HG02840 (cell line): Measurements from ENCODE around the gene KRTAP5-4.
A peak's percentile ranks its signal among the peaks of the same experiment; 100 is the strongest.
"Not testable (repeated sequence)": the region's sequence is repeated elsewhere in the genome, so short reads cannot be mapped to it uniquely, and the experiment has no call there.

Source experiments
- ATAC-seq: cut with Tn5 transposase; IDR thresholded peaks from one replicate; pipeline ENCODE4 v1.9.1; 2021; ENCODE audit warnings: mild to moderate bottlenecking, moderate library complexity, moderate number of reproducible peaks; ENCODE audit not compliant: unreplicated experiment, low FRiP score

Gene KRTAP5-4

GRCh38 chr11:1605923-1606322, 16.0 kb downstream of the KRTAP5-4 start:
- ATAC-seq, result peak; percentile 62

GRCh38 chr11:1604711-1605110, 17.2 kb downstream of the KRTAP5-4 start:
- no peak for ATAC-seq

- no peak for ATAC-seq
These were observed 17.8 kb downstream of the KRTAP5-4 start for GRCh38 chr11:1604181-1604580.

- ATAC-seq, result no peak
These were observed 18.3 kb downstream of the KRTAP5-4 start for GRCh38 chr11:1603629-1604028.

GRCh38 chr11:1601663-1602062, 20.3 kb downstream of the KRTAP5-4 start:
- not testable (repeated sequence) for ATAC-seq

GRCh38 chr11:1600626-1601025, 21.3 kb downstream of the KRTAP5-4 start:
- no peak for ATAC-seq

- no peak for ATAC-seq
These were observed 23.1 kb downstream of the KRTAP5-4 start for GRCh38 chr11:1598816-1599215.

- not testable (repeated sequence) for ATAC-seq
These were observed 23.5 kb downstream of the KRTAP5-4 start for GRCh38 chr11:1598406-1598805.

- no peak for ATAC-seq
These were observed 24.0 kb downstream of the KRTAP5-4 start, which contains the start of gene KRTAP5-2 for GRCh38 chr11:1597994-1598380. KRTAP5-2 (minus strand) TSS chr11:1598294; CDS start chr11:1598250, 44 bp downstream.

- no peak for ATAC-seq
These were observed 24.5 kb downstream of the KRTAP5-4 start for GRCh38 chr11:1597331-1597993.

- not testable (repeated sequence) for ATAC-seq
These were observed 25.3 kb downstream of the KRTAP5-4 start for GRCh38 chr11:1596576-1597121.

- not testable (repeated sequence) for ATAC-seq
These were observed 25.9 kb downstream of the KRTAP5-4 start for GRCh38 chr11:1595994-1596575.

GRCh38 chr11:1592628-1593027, 29.3 kb downstream of the KRTAP5-4 start:
- no peak for ATAC-seq

GRCh38 chr11:1589996-1590395, 31.9 kb downstream of the KRTAP5-4 start:
- no peak for ATAC-seq

- not testable (repeated sequence) for ATAC-seq
These were observed 32.6 kb downstream of the KRTAP5-4 start for GRCh38 chr11:1589191-1589963.

- ATAC-seq, result no peak
These were observed 35.2 kb downstream of the KRTAP5-4 start for GRCh38 chr11:1586699-1587098.

GRCh38 chr11:1584661-1585370, 37.1 kb downstream of the KRTAP5-4 start, which contains the start of gene KRTAP5-1:
KRTAP5-1 (minus strand) TSS chr11:1585283; CDS start chr11:1585249, 34 bp downstream.
- ATAC-seq, result not testable (repeated sequence)

- not testable (repeated sequence) for ATAC-seq
These were observed 39.0 kb downstream of the KRTAP5-4 start for GRCh38 chr11:1582909-1583308.

GRCh38 chr11:1581976-1582375, 40.0 kb downstream of the KRTAP5-4 start:
- no peak for ATAC-seq

GRCh38 chr11:1576825-1577224, 45.1 kb downstream of the KRTAP5-4 start:
- ATAC-seq, result no peak
